Kidney glomerular epithelial cell (primary cell): ENCODE results near the gene PPP1R12B.
"Not testable (repeated sequence)": the region's sequence is repeated elsewhere in the genome, so short reads cannot be mapped to it uniquely, and the experiment has no call there.

Experiments used
- DNase-seq: peaks from one replicate; lab custom pipeline; 2025; lab: John Stamatoyannopoulos, UW

PPP1R12B gene

GRCh38 chr1:202531812-202532616 is 183.5 kb downstream of the PPP1R12B start:
- DNase-seq = not testable (repeated sequence)

GRCh38 chr1:202539166-202539574 is 190.7 kb downstream of the PPP1R12B start:
- DNase-seq = peak; percentile 61

- not testable (repeated sequence) for DNase-seq
Observed at GRCh38 chr1:202539583-202539982, 191.1 kb downstream of the PPP1R12B start.

GRCh38 chr1:202540014-202540413 is 191.5 kb downstream of the PPP1R12B start:
- no peak for DNase-seq

GRCh38 chr1:202540448-202540847 is 191.9 kb downstream of the PPP1R12B start:
- DNase-seq = no peak

- not testable (repeated sequence) for DNase-seq
Observed at GRCh38 chr1:202540858-202541257, 192.4 kb downstream of the PPP1R12B start.

- DNase-seq = not testable (repeated sequence)
Observed at GRCh38 chr1:202542415-202542814, 193.9 kb downstream of the PPP1R12B start.

GRCh38 chr1:202543537-202543936 is 195.0 kb downstream of the PPP1R12B start:
- DNase-seq = not testable (repeated sequence)

- DNase-seq = not testable (repeated sequence)
Observed at GRCh38 chr1:202544766-202545449, 196.4 kb downstream of the PPP1R12B start.

GRCh38 chr1:202545647-202546303 is 197.3 kb downstream of the PPP1R12B start:
- DNase-seq = not testable (repeated sequence)

GRCh38 chr1:202546377-202546776 is 197.9 kb downstream of the PPP1R12B start:
- DNase-seq = not testable (repeated sequence)

- DNase-seq = not testable (repeated sequence)
Observed at GRCh38 chr1:202546796-202547195, 198.3 kb downstream of the PPP1R12B start.

- DNase-seq = no peak
Observed at GRCh38 chr1:202547215-202547614, 198.7 kb downstream of the PPP1R12B start.

- DNase-seq = not testable (repeated sequence)
Observed at GRCh38 chr1:202550088-202550487, 201.6 kb downstream of the PPP1R12B start.

- DNase-seq = no peak
Observed at GRCh38 chr1:202551683-202552082, 203.2 kb downstream of the PPP1R12B start.

GRCh38 chr1:202552615-202553014 is 204.1 kb downstream of the PPP1R12B start:
- DNase-seq = not testable (repeated sequence)

GRCh38 chr1:202553078-202553477 is 204.6 kb downstream of the PPP1R12B start:
- DNase-seq = not testable (repeated sequence)

- DNase-seq = peak; percentile 21
Observed at GRCh38 chr1:202553560-202554038, 205.1 kb downstream of the PPP1R12B start.

- not testable (repeated sequence) for DNase-seq
Observed at GRCh38 chr1:202554619-202555018, 206.1 kb downstream of the PPP1R12B start.

- not testable (repeated sequence) for DNase-seq
Observed at GRCh38 chr1:202556037-202556436, 207.5 kb downstream of the PPP1R12B start.

GRCh38 chr1:202557662-202558061 is 209.2 kb downstream of the PPP1R12B start:
- DNase-seq = not testable (repeated sequence)

- no peak for DNase-seq
Observed at GRCh38 chr1:202561240-202561639, 212.7 kb downstream of the PPP1R12B start.
